Thoracic aorta (tissue), 2 donors: Measurements from ENCODE around the gene DNAJA3. TPM values are rescaled to one million over a fixed set of nuclear protein-coding genes. Genes with fewer than 3 reads are reported as not detected.

Experiments
- ATAC-seq: fragments of 150-250 bp; one replicate; pipeline ENCODE4 v1.8.0; 2017; ENCODE audit warnings: low read depth; ENCODE audit not compliant: insufficient number of reproducible peaks, low FRiP score
- DNase-seq: peaks from one replicate; pipeline ENCODE4 v3.0.0-alpha.2; 2020; ENCODE audit warnings: low spot score
- H3K27ac ChIP-seq, 2 donors: fragments of 200-600 bp; sonication (generic); 1 replicate in 1 of 2; 2 replicates in 1 of 2; pipeline ENCODE4 v1.5.1; 2016; ENCODE audit warnings: mild to moderate bottlenecking in 2 of 2, moderate library complexity in 2 of 2
- H3K27me3 ChIP-seq: fragments of 200-600 bp; sonication (generic); replicated peaks from 2 replicates; pipeline ENCODE4 v1.6.0; 2016; ENCODE audit warnings: mild to moderate bottlenecking; ENCODE audit not compliant: insufficient read depth
- H3K36me3 ChIP-seq: fragments of 200-600 bp; sonication (generic); one replicate; pipeline ENCODE4 v1.5.1; 2016
- H3K4me1 ChIP-seq, 2 donors: fragments of 200-600 bp; sonication (generic); 1 replicate in 1 of 2; 2 replicates in 1 of 2; pipeline versions ENCODE4 v1.5.1 to v1.6.0; 2016; ENCODE audit warnings: low read depth in 2 of 2, mild to moderate bottlenecking in 1 of 2; ENCODE audit not compliant: control insufficient read depth in 1 of 2
- H3K4me3 ChIP-seq: fragments of 200-600 bp; sonication (generic); 2 replicates; pipeline ENCODE4 v1.5.1; 2016; ENCODE audit warnings: mild to moderate bottlenecking
- H3K9me3 ChIP-seq: fragments of 200-600 bp; sonication (generic); 2 replicates; pipeline ENCODE4 v1.5.1; 2016
- total RNA-seq, 2 donors: library from RNA; depleted of rRNA; stranded (reverse); fragments of >200 nt; gene quantifications; one replicate each; pipeline versions ENCODE4 v1.1.0 to v1.2.3, GENCODE V29; 2016
- TF ChIP-seq, protein P1 (sequence below): fragments of 200-600 bp; sonication (generic); IDR thresholded peaks from one replicate; pipeline ENCODE4 v1.5.1; 2019; ENCODE audit warnings: antibody characterized with exemption

DNAJA3 gene
- total RNA-seq, 2 donors from 2014 or later: 35.2 to 52.2 TPM

DNA sequence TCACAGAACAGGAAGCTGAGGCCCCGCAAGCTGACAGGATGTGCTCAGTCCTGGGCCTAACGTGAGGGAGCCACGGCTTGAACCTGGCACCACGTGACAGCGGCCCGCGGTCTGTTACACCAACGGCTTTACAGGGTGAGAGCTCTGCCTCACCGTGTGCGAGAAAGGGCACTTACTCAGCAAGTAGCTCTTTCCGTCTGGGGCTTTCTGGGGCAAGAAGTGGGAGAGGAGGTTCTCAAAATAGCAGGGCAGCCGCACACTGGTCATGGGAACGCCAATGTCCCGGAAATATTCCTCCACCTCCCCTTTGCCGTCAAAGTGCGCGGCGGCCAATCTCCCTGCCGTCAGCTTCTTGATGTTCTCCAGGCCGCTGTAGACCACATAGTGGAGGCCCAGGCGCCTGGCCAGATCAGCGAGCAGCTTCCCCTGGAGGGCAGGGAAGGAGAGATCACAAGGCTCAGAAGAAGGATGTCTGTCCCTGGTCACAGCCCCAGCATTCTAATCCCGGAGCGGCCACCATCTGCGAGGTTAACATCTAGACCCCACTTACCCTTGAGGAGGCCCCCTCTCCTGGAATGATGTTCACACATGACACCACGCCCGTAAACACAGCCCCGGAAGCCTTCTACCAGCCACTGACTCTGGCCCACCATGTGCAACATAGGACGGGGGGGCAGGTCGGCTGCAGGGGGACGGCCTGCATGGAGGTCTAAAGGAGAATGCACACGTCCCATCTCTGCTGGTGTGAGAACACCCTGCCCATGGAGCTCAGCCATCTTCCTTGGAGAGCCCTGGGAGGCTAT lies 40.5 kb downstream of the DNAJA3 start:
- TF ChIP-seq, protein P1, sequence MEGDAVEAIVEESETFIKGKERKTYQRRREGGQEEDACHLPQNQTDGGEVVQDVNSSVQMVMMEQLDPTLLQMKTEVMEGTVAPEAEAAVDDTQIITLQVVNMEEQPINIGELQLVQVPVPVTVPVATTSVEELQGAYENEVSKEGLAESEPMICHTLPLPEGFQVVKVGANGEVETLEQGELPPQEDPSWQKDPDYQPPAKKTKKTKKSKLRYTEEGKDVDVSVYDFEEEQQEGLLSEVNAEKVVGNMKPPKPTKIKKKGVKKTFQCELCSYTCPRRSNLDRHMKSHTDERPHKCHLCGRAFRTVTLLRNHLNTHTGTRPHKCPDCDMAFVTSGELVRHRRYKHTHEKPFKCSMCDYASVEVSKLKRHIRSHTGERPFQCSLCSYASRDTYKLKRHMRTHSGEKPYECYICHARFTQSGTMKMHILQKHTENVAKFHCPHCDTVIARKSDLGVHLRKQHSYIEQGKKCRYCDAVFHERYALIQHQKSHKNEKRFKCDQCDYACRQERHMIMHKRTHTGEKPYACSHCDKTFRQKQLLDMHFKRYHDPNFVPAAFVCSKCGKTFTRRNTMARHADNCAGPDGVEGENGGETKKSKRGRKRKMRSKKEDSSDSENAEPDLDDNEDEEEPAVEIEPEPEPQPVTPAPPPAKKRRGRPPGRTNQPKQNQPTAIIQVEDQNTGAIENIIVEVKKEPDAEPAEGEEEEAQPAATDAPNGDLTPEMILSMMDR: no peak
- Histone ChIP-seq H3K4me3 (no peak overlapping the region), H3K36me3 (peaks cover 16% of the 10 kb centered on the region), H3K9me3 (no peaks in the 10 kb centered on the region), H3K27me3 (no peaks in the 10 kb centered on the region), H3K4me1 (no peaks in the 10 kb centered on the region), H3K27ac (no peak overlapping the region)
- DNase-seq: no peak
- ATAC-seq: no peak

DNA sequence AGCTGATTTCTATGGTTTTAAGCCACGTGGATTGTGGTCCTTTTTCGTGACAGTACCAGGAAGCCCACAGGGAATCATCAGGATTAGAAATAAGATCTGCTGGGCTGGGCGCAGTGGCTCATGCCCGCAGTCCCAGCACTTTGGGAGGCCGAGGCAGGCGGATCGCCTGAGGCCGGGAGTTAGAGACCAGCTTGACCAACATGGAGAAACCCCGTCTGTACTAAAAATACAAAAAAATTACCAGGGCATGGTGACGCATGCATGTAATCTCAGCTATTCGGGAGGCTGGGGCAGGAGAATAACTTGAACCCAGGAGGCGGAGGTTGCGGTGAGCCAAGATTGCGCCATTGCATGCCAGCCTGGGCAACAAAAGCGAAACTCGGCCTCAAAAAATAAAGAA lies 42.2 kb downstream of the DNAJA3 start:
- Histone ChIP-seq H3K27me3 (no peaks in the 10 kb centered on the region), H3K4me3 (no peak overlapping the region), H3K4me1 (no peaks in the 10 kb centered on the region), H3K36me3 (peaks cover 16% of the 10 kb centered on the region), H3K27ac (no peak overlapping the region), H3K9me3 (no peaks in the 10 kb centered on the region)
- TF ChIP-seq, protein P1: no peak
- DNase-seq (no peak), ATAC-seq (no peak)

DNA sequence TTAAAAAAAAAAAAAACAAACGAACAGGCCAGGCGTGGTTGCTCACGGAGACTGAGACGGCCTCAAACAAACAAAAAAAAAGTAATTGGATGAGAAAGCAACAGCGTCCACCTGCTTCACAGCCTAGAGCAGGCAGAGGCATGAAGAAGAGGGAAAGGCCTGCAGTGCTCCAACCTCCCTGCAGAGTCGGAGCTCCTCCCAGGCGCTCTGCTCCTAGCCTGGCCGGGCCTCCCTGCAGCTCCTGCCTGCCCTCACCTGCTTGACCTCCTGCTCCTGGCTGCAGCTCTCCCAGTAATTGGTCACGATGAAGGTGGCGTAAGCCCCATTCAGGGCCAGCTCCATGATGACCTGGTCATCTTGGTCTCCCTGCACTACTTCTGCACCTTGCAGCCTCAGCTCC lies 43.3 kb downstream of the DNAJA3 start:
- Histone ChIP-seq H3K9me3 (no peaks in the 10 kb centered on the region), H3K27ac (no peak overlapping the region), H3K4me1 (peaks cover 3 to 4% of the 10 kb centered on the region in 2 donors), H3K4me3 (no peak overlapping the region), H3K27me3 (no peaks in the 10 kb centered on the region), H3K36me3 (peaks cover 16% of the 10 kb centered on the region)
- DNase-seq (no peak), ATAC-seq (no peak)
- TF ChIP-seq, protein P1: no peak

DNA sequence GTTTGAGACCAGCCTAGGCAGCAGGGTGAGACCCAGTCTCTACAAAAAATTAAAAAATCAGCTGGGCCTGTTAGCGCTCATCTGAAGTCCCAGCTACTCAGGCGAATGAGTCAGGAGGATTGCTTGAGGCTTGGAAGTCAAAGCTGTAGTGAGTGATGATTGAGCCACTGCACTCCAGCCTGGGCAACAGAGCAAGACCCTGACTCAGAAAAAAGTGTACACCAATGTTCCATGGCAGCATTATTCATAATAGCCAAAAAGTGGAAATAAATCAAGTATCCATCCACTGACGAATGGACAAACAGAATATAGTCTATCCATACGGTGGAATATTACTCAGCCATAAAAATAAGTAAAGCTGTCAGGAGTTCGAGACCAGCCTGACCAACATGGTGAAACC lies 46.2 kb downstream of the DNAJA3 start:
- ATAC-seq: no peak

DNA sequence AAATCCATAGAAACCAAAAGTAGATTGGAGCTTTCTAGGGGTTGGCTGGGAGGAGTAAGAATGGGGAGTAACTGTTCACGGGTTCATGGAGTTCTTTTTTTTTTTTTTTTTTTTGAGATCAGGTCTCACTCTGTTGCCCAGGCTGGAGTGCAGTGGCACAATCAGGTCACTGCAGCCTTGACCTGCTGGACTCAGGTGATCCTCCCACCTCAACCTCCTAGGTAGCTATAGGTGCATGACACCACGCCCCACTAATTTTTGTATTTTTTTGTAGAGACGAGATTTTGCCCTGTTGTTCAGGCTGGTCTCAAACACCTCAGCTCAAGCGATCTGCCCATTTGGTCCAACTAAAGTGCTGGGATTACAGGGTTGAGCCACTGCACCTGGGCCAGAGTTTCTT lies 47.2 kb downstream of the DNAJA3 start:
- no peak overlapping the region for H3K27ac ChIP-seq
- peaks cover 15 to 31% of the 10 kb centered on the region in 2 donors for H3K4me1 ChIP-seq
- peaks cover 2% of the 10 kb centered on the region for H3K36me3 ChIP-seq
- TF ChIP-seq, protein P1: no peak
- no peaks in the 10 kb centered on the region for H3K9me3 ChIP-seq
- no peak overlapping the region for H3K4me3 ChIP-seq
- ATAC-seq: no peak
- H3K27me3 ChIP-seq: no peaks in the 10 kb centered on the region
- no peak for DNase-seq

More for the DNA sequence above, 46.2 kb downstream of the DNAJA3 start:
- Histone ChIP-seq H3K27ac (no peak overlapping the region), H3K9me3 (no peaks in the 10 kb centered on the region), H3K36me3 (peaks cover 12% of the 10 kb centered on the region), H3K27me3 (no peaks in the 10 kb centered on the region), H3K4me3 (no peak overlapping the region), H3K4me1 (peaks cover 11 to 21% of the 10 kb centered on the region in 2 donors)
- TF ChIP-seq, protein P1: no peak
- no peak for DNase-seq
